Aorta (tissue), 5 donors: ENCODE measurements around the gene TMEM245. TPM values are rescaled to one million over a fixed set of nuclear protein-coding genes. Genes with fewer than 3 reads are reported as not detected.

Experiments
- ATAC-seq: fragments of 200-7000 bp; cut with Tn5 transposase; one replicate; pipeline ENCODE4 v1.9.1; 2022; ENCODE audit warnings: moderate library complexity; ENCODE audit not compliant: low FRiP score
- DNase-seq, 2 donors: peaks; one replicate each; pipeline ENCODE4 v3.0.0-alpha.2; 2020
- H3K27ac ChIP-seq, 2 donors: one replicate each; pipeline ENCODE4 v1.5.1; 2013; ENCODE audit warnings: low read length in 2 of 2, mild to moderate bottlenecking in 2 of 2, moderate library complexity in 2 of 2, control low read depth in 1 of 2, inconsistent platforms in 1 of 2, low read depth in 1 of 2
- H3K27me3 ChIP-seq, 2 donors: one replicate each; pipeline ENCODE4 v1.6.1; 2013; ENCODE audit warnings: control low read depth in 1 of 2, low read length in 1 of 2, mild to moderate bottlenecking in 1 of 2, moderate library complexity in 1 of 2; ENCODE audit not compliant: insufficient read depth in 2 of 2, control insufficient read depth in 1 of 2
- H3K36me3 ChIP-seq, 2 donors: one replicate each; pipeline ENCODE4 v1.6.1; 2013; ENCODE audit warnings: control low read depth in 1 of 2, low read length in 1 of 2, mild to moderate bottlenecking in 1 of 2; ENCODE audit not compliant: insufficient read depth in 2 of 2, control insufficient read depth in 1 of 2
- H3K4me1 ChIP-seq, 2 donors: one replicate each; pipeline ENCODE4 v1.6.1; 2013; ENCODE audit warnings: low read length in 2 of 2, control low read depth in 1 of 2, mild to moderate bottlenecking in 1 of 2, moderate library complexity in 1 of 2; ENCODE audit not compliant: insufficient read depth in 2 of 2, control insufficient read depth in 1 of 2
- H3K4me3 ChIP-seq, 2 donors: one replicate each; pipeline ENCODE4 v1.5.1; 2013; ENCODE audit warnings: low read length in 2 of 2, control low read depth in 1 of 2, mild to moderate bottlenecking in 1 of 2
- H3K9me3 ChIP-seq: one replicate; pipeline ENCODE4 v1.6.1; 2013; ENCODE audit warnings: mild to moderate bottlenecking, low read length; ENCODE audit not compliant: control insufficient read depth
- WGBS, 2 donors: extraction: QIAGEN DNeasy Blood & Tissue Kit; methylation state at CpG; one replicate each; pipeline ENCODE4 v1.1.7; 2013; 5-methylcytosine and 5-hydroxymethylcytosine counted together
- intact Hi-C, 2 donors: fragments of 100-400 bp; cut with DNase I; formaldehyde crosslinking; loops; one replicate each; pipeline versions ENCODE4 v1.14.2 to v1.15.0; 2022
- long read RNA-seq, 2 donors: library from polyadenylated mRNA; unstranded; transcript quantifications; one replicate each; pipeline ENCODE4 v2.0.0, GENCODE V29; 2020 to 2021
- polyA plus RNA-seq, 2 donors: library from polyadenylated mRNA; stranded (reverse); fragments of 200-250 nt; gene quantifications; one replicate each; pipeline ENCODE4 v1.2.3, GENCODE V29; 2013
- total RNA-seq, 2 donors: library from RNA; stranded (reverse); fragmentation: NEBNext Ultra II Directional; extraction: Animal tissue kit (Norgen Biotek cat#: 25700); gene quantifications; one replicate each; pipeline ENCODE4 v1.2.1, GENCODE V29; 2021
- donor health status: healthy with polysubstance abuse.
- donor health status: Bipolar disorder and iron deficiency.
- donor health status: DM: no; HTN: no; CAD: no.
- donor health status: DM: no; HTN: no; CAD: no.
- donor health status: DM: yes; HTN: yes; CAD: no.

TMEM245 gene
- total RNA-seq (10 to 100 TPM; 49.4 to 60.1 TPM), polyA plus RNA-seq (10 to 100 TPM; 10.1 to 23.4 TPM)
- long read RNA-seq, donor 1, transcript TMEM245-202 (12 exons, 1,973 nt), result major isoform, 22 of 60 reads
- long read RNA-seq, donor 1, partial matches to known transcripts, result 15 of 60 reads
- long read RNA-seq, donor 1, other reads (novel, unspliced or antisense), result 23 of 60 reads
- long read RNA-seq, donor 2, partial matches to known transcripts, result 7 of 60 reads
- long read RNA-seq, donor 2, other reads (novel, unspliced or antisense), result 53 of 60 reads

DNA sequence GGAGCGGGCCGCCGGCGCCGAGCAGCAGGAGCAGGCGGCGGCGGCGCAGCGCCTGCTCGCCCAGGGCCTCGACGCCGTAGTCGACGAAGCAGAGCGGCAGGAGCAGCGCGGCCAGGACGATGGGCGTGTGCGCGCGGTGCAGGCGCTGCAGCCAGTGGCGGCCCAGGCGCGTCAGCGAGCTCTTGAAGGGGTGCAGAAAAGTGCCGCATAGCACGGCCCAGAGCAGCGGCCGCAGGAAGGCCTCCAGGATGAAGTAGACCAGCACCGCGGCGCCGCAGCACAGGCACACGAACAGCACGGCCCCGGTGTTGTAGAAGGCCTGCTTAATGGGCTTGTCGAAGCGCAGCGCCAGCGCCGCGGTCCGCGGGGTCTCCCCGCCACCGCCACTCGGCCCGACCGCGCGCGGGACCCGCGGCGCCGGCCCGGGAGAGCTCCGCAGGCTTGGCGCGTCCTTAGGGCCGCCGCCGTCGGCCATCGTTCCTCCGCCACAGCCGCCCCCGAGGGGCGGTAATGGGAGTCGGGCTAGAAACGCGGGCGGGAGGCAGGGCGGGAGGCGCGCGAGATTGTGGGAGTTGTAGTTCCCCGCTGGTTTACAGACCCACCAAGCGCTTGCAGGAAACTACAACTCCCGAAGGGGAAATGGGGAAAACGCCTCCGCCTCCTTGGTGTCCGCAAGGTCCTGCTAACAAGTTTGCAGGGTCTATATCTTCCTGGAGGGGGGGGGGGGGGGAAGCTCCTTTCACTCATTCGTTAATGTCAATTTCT lies at the start of gene TMEM245:
TMEM245 (minus strand) TSS at position 509 of the 765 bp plus-strand sequence; CDS start at position 475, 34 bp downstream.
- Histone ChIP-seq H3K4me1 (peaks cover under 1 to 6% of the 10 kb centered on the region in 2 donors), H3K27ac (peak within 1 kb of the TSS; percentile 62 to 71), H3K9me3 (no peaks in the 10 kb centered on the region), H3K36me3 (no peaks in the 10 kb centered on the region), H3K4me3 (peak within 1 kb of the TSS; percentile 67 to 93), H3K27me3 (no peaks in the 10 kb centered on the region)
- DNase-seq, result peak; percentile 98
- intact Hi-C loops, result loop anchor here in 1 of 2 donors (5.0 kb wide), 1 partner anchor 107 kb away; the partner anchor contains the start of gene CTNNAL1
- peak; percentile 98 for ATAC-seq
- 0% methylated on average over 72 to 88 of the region's 88 CpGs for WGBS, 2 donors

DNA sequence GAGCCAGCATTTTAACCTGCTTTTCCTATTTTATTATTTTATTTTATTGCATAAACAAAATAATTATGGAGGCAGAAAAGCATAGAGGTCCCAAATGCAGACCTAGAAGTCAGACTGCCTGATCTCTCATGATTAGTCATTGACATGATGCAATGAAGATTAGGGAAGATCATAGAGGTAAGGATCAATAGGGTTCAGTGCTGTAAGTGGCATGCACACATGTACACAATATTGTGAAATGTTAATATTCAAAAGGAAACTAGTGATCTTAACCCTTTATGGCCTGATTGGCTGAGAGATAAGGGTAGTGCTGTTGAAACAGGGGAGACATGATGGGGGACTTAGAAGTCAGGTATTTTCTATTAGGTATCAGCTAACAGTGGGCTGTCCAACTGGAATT lies 48.4 kb upstream of the TMEM245 start:
- no peak overlapping the region for H3K4me3 ChIP-seq
- no peaks in the 10 kb centered on the region for H3K4me1 ChIP-seq
- DNase-seq, result no peak
- H3K27ac ChIP-seq, result no peak overlapping the region
- H3K9me3 ChIP-seq, result peaks cover 3% of the 10 kb centered on the region
- intact Hi-C loops, result no loop called here
- no peaks in the 10 kb centered on the region for H3K36me3 ChIP-seq
- no peak for ATAC-seq
- no peaks in the 10 kb centered on the region for H3K27me3 ChIP-seq

DNA sequence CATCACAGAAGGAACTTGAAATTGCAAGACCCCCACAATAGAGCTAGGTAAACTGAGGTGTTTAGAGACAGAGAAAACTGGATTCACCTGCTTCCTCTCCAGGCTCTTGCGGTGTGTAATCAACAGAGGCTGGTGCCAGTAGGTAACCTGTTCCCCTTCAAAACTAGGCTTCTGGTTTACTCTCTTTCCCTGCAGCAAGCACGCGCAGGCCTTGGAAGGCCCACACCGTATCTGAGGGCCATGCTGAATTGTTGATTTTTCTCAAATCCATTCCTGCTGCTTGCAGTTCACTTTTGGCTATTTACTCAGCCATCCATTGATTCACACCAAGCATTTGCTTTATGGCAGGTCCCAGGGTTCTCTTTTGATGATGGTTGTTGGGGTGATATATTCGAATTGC lies 48.0 kb upstream of the TMEM245 start:
- 95 to 97% methylated on average over 5 of the region's 5 CpGs for WGBS, 2 donors
- DNase-seq (no peak), ATAC-seq (no peak)
- Histone ChIP-seq H3K9me3 (peaks cover 3% of the 10 kb centered on the region), H3K4me3 (no peak overlapping the region), H3K27me3 (no peaks in the 10 kb centered on the region), H3K36me3 (no peaks in the 10 kb centered on the region), H3K4me1 (no peaks in the 10 kb centered on the region), H3K27ac (no peak overlapping the region)
- intact Hi-C loops, result no loop called here

DNA sequence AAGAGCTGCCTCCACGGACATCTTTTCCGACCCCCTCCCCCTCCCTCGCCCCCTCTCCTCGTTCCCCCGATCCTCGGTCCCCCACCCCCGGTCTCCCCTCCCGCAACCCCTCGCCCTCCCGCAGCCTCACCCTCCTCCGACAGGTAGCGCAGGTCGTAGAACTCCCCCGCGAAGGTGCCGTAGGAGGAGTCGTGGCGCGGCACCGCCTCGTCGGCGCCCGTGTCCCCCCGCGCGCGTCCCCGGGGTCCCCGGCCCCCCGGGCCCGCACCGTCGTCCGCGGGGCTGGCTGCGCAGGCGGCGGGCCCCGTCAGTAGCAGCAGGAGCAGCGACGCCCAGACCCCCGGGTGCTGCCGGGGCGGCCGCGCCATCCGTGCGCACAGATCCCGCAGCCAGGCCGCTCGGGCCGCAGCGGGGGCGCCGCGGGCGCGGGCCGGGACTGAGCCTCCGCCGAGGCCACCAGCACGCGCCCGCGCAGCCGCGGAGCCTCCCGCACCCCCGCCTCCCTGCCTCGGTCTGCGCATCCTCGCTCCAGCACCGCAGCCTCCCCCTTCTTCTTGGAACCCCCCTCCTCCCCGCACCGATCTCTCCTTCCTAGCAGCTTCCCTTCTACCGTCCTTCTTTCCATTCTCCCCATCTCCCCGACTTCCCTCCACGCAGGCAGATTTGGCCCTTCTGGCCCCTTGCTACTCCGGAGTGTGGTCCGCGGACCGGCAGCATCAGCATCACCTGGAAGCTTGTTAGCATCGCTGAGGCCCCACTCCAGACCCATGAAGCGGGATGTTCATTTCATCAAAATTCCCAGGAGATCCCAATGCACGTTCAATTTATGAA lies 47.2 kb upstream of the TMEM245 start, which contains the start of gene FRRS1L:
FRRS1L (minus strand) TSS at position 479 of the 831 bp plus-strand sequence; CDS start at position 368, 111 bp downstream.
- Histone ChIP-seq H3K27ac (no peak within 1 kb of the TSS), H3K36me3 (no peaks in the 10 kb centered on the region), H3K9me3 (peaks cover 3% of the 10 kb centered on the region), H3K27me3 (no peaks in the 10 kb centered on the region), H3K4me3 (peak within 1 kb of the TSS in 1 of 2 donors; percentile 10), H3K4me1 (no peaks in the 10 kb centered on the region)
- no peak for ATAC-seq
- DNase-seq, result no peak
- intact Hi-C loops, result no loop called here
- 7 to 10% methylated on average over 45 to 85 of the region's 86 CpGs for WGBS, 2 donors

DNA sequence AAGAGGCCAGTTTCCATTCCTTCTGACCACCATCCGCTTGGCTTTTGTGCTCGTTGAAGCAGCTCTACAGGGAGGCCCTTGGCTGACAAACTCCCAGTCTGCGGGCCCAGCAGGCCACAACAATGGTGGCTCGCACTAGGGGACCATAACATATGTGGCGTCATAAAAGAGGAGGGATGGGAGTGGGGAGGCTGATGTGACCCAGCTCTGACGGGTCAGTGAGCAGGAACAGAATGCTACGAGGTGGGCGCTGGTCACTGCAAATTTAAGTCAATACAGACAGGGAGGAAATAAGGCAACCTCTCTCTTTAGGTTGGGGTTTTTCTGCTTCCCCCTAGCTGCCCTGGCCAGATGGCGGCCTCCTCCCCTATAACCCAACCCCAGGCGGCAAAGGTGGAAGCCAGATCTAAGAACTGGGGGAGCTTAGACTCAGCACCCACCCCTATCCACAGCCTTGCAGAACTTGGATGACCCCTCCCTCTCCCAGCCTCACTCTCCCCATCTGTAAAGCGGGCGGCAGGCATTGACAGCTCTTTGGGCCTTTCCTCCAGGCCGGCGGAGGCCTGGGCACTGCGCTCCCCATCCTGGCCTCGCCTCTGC lies 46.5 kb upstream of the TMEM245 start:
- no peak for DNase-seq
- WGBS, 2 donors, result 83 to 86% methylated on average over 16 of the region's 16 CpGs

DNA sequence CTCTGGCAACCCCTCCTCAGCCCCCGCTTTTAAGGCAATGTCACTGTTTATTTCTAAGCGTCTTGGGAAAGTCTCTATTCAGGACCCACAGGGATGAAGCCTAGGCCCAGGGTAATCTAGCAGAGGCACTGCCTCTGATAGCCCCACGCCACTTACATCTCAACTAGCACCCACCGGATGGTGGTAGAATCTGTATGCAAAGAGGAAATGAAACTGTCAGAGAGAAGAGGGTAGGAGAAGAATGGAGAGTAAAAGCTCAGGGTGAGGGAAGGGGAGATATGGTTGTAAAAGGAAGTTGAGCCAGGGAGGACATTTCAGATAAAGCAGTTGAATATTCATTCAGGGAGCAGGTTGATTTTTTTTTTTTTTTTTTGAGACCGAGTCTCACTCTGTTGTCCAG lies 44.3 kb upstream of the TMEM245 start:
- ATAC-seq (no peak), DNase-seq (no peak)
- Histone ChIP-seq H3K36me3 (no peaks in the 10 kb centered on the region), H3K4me3 (no peak overlapping the region), H3K27me3 (no peaks in the 10 kb centered on the region), H3K27ac (no peak overlapping the region), H3K4me1 (no peaks in the 10 kb centered on the region), H3K9me3 (peaks cover 3% of the 10 kb centered on the region)
- intact Hi-C loops, result no loop called here
- WGBS, 2 donors, result 85 to 91% methylated on average over 4 to 5 of the region's 5 CpGs

More for the DNA sequence above, 46.5 kb upstream of the TMEM245 start:
- Histone ChIP-seq H3K4me1 (no peaks in the 10 kb centered on the region), H3K9me3 (peaks cover 3% of the 10 kb centered on the region), H3K27ac (no peak overlapping the region), H3K27me3 (no peaks in the 10 kb centered on the region), H3K4me3 (no peak overlapping the region), H3K36me3 (no peaks in the 10 kb centered on the region)
- intact Hi-C loops, result no loop called here
- no peak for ATAC-seq

DNA sequence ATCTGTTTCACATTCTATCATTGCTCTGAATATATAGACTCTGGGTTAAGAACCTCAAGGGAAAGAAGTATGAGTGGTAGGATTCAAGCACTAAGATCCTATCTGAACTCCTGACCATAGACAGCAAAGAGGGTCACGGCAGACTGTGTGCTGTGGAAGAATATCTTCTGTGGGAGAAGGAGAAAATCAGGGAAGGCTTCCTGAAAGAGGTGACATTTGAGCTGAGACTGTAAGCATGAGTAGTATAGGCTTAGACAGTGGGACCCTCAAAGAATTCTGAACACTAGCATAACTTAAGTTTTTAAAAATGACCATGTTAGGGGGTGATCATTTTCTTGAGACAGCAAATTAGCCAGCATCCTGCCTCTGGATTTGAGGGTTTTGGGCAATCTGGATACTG lies 43.4 kb upstream of the TMEM245 start:
- H3K27ac ChIP-seq, result no peak overlapping the region
- ATAC-seq (no peak), DNase-seq (no peak)
- no peaks in the 10 kb centered on the region for H3K4me1 ChIP-seq
- H3K36me3 ChIP-seq, result no peaks in the 10 kb centered on the region
- no peaks in the 10 kb centered on the region for H3K27me3 ChIP-seq
- H3K9me3 ChIP-seq, result peaks cover 3% of the 10 kb centered on the region
- 93 to 100% methylated on average over 1 of the region's 1 CpG for WGBS, 2 donors
- H3K4me3 ChIP-seq, result no peak overlapping the region
- intact Hi-C loops, result no loop called here

DNA sequence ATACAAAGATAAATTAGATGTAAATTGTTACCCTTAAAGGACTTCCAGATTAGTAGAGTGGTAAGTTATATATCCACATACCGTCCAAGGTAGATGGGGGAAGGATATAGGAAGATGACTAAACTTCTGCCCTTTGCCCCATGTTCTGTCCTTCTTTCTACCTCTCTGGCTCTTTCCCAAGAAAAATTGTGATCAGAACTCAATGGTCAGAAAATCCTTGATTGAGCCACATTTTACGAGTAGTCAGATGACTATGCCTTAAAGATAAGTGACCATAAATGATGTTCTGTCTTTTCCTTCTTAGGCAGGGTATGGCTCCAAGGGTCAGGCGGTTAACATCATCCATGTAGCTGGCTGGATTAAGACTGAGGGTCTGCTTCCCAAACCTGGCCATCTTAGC lies 42.9 kb upstream of the TMEM245 start:
- Histone ChIP-seq H3K4me1 (no peaks in the 10 kb centered on the region), H3K9me3 (peaks cover 3% of the 10 kb centered on the region), H3K4me3 (no peak overlapping the region), H3K27ac (no peak overlapping the region), H3K36me3 (no peaks in the 10 kb centered on the region), H3K27me3 (no peaks in the 10 kb centered on the region)
- no peak for DNase-seq
- no peak for ATAC-seq
- intact Hi-C loops, result no loop called here
- WGBS, 2 donors, result 80 to 99% methylated on average over 3 of the region's 3 CpGs
